ENCODE measurements around the gene MAP4K4.

GRCh38 chr2:101675512-101675911, 22.0 kb upstream of the MAP4K4 start:
- TF ChIP-seq POLR2A (IDR thresholded peaks at IDR 0.05) = no peak
- TF ChIP-seq, protein P1, sequence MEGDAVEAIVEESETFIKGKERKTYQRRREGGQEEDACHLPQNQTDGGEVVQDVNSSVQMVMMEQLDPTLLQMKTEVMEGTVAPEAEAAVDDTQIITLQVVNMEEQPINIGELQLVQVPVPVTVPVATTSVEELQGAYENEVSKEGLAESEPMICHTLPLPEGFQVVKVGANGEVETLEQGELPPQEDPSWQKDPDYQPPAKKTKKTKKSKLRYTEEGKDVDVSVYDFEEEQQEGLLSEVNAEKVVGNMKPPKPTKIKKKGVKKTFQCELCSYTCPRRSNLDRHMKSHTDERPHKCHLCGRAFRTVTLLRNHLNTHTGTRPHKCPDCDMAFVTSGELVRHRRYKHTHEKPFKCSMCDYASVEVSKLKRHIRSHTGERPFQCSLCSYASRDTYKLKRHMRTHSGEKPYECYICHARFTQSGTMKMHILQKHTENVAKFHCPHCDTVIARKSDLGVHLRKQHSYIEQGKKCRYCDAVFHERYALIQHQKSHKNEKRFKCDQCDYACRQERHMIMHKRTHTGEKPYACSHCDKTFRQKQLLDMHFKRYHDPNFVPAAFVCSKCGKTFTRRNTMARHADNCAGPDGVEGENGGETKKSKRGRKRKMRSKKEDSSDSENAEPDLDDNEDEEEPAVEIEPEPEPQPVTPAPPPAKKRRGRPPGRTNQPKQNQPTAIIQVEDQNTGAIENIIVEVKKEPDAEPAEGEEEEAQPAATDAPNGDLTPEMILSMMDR (IDR thresholded peaks at IDR 0.05) = no peak
- no peak for TF ChIP-seq POLR2AphosphoS5 (IDR thresholded peaks at IDR 0.05)
- no peak for TF ChIP-seq EP300 (IDR thresholded peaks at IDR 0.05)

All from suprapubic skin (tissue), 4 donors.